Measurements from ENCODE around the gene MORF4L2. TPM values are rescaled to one million over a fixed set of nuclear protein-coding genes. Genes with fewer than 3 reads are reported as not detected.

Gene MORF4L2
- 806 and 914 TPM in 2 replicates for total RNA-seq (2014; rRNA removed; shearing (Covaris generic))

- H3K4me1 ChIP-seq (replicated peaks): no peaks in the 10 kb centered on the region
- H3K27ac ChIP-seq: peak within 1 kb of the TSS; percentile 97
- H3K4me3 ChIP-seq: peak within 1 kb of the TSS; percentile 68
- DNase-seq (ENCODE audit: low read depth in 1 of 2, low spot score in 2 of 2): peak; percentile 95 to 98
- no peaks in the 10 kb centered on the region for H3K27me3 ChIP-seq (replicated peaks)
- H3K9me3 ChIP-seq (replicated peaks): no peaks in the 10 kb centered on the region
- peaks cover 45% of the 10 kb centered on the region for H3K36me3 ChIP-seq
Observed at GRCh38 chrX:103686199-103687072, at the start of gene MORF4L2. TSS of gene MORF4L2 (minus strand) at chrX:103686699. CDS start at chrX:103677027, 9,672 bp downstream.

GRCh38 chrX:103734125-103734760 is 47.7 kb upstream of the MORF4L2 start:
- Histone ChIP-seq H3K36me3 (no peaks in the 10 kb centered on the region), H3K4me1 (replicated peaks) (no peaks in the 10 kb centered on the region), H3K9me3 (replicated peaks) (no peaks in the 10 kb centered on the region), H3K27me3 (replicated peaks) (no peaks in the 10 kb centered on the region), H3K4me3 (no peak overlapping the region), H3K27ac (no peak overlapping the region)
- no peak for DNase-seq (ENCODE audit: low read depth in 1 of 2, low spot score in 2 of 2)

GRCh38 chrX:103733017-103733416 is 46.5 kb upstream of the MORF4L2 start:
- DNase-seq (ENCODE audit: low read depth in 1 of 2, low spot score in 2 of 2): no peak
- Histone ChIP-seq H3K36me3 (no peaks in the 10 kb centered on the region), H3K27me3 (replicated peaks) (no peaks in the 10 kb centered on the region), H3K27ac (no peak overlapping the region), H3K4me3 (no peak overlapping the region), H3K9me3 (replicated peaks) (no peaks in the 10 kb centered on the region), H3K4me1 (replicated peaks) (no peaks in the 10 kb centered on the region)

GRCh38 chrX:103730796-103731493 is 44.4 kb upstream of the MORF4L2 start:
- Histone ChIP-seq H3K27me3 (replicated peaks) (no peaks in the 10 kb centered on the region), H3K27ac (no peak overlapping the region), H3K36me3 (no peaks in the 10 kb centered on the region), H3K9me3 (replicated peaks) (no peaks in the 10 kb centered on the region), H3K4me1 (replicated peaks) (no peaks in the 10 kb centered on the region), H3K4me3 (no peak overlapping the region)
- DNase-seq (ENCODE audit: low read depth in 1 of 2, low spot score in 2 of 2): no peak

- Histone ChIP-seq H3K9me3 (replicated peaks) (no peaks in the 10 kb centered on the region), H3K4me1 (replicated peaks) (no peaks in the 10 kb centered on the region), H3K4me3 (no peak overlapping the region), H3K27ac (no peak overlapping the region), H3K36me3 (no peaks in the 10 kb centered on the region), H3K27me3 (replicated peaks) (no peaks in the 10 kb centered on the region)
- DNase-seq (ENCODE audit: low read depth in 1 of 2, low spot score in 2 of 2): no peak
Observed at GRCh38 chrX:103730147-103730795, 43.8 kb upstream of the MORF4L2 start.

GRCh38 chrX:103729015-103729414 is 42.5 kb upstream of the MORF4L2 start:
- H3K4me1 ChIP-seq (replicated peaks): no peaks in the 10 kb centered on the region
- no peak overlapping the region for H3K4me3 ChIP-seq
- no peak for DNase-seq (ENCODE audit: low read depth in 1 of 2, low spot score in 2 of 2)
- H3K27me3 ChIP-seq (replicated peaks): no peaks in the 10 kb centered on the region
- no peaks in the 10 kb centered on the region for H3K9me3 ChIP-seq (replicated peaks)
- H3K27ac ChIP-seq: no peak overlapping the region
- H3K36me3 ChIP-seq: no peaks in the 10 kb centered on the region

GRCh38 chrX:103727115-103727514 is 40.6 kb upstream of the MORF4L2 start:
- Histone ChIP-seq H3K36me3 (no peaks in the 10 kb centered on the region), H3K27ac (no peak overlapping the region), H3K4me1 (replicated peaks) (no peaks in the 10 kb centered on the region), H3K4me3 (no peak overlapping the region), H3K9me3 (replicated peaks) (no peaks in the 10 kb centered on the region), H3K27me3 (replicated peaks) (no peaks in the 10 kb centered on the region)
- no peak for DNase-seq (ENCODE audit: low read depth in 1 of 2, low spot score in 2 of 2)

- H3K4me3 ChIP-seq: no peak overlapping the region
- H3K27ac ChIP-seq: no peak overlapping the region
- no peaks in the 10 kb centered on the region for H3K27me3 ChIP-seq (replicated peaks)
- no peaks in the 10 kb centered on the region for H3K9me3 ChIP-seq (replicated peaks)
- DNase-seq (ENCODE audit: low read depth in 1 of 2, low spot score in 2 of 2): no peak
- no peaks in the 10 kb centered on the region for H3K36me3 ChIP-seq
- H3K4me1 ChIP-seq (replicated peaks): no peaks in the 10 kb centered on the region
Observed at GRCh38 chrX:103726477-103726876, 40.0 kb upstream of the MORF4L2 start.

- Histone ChIP-seq H3K36me3 (no peaks in the 10 kb centered on the region), H3K4me3 (no peak overlapping the region), H3K27me3 (replicated peaks) (no peaks in the 10 kb centered on the region), H3K4me1 (replicated peaks) (no peaks in the 10 kb centered on the region), H3K9me3 (replicated peaks) (no peaks in the 10 kb centered on the region), H3K27ac (no peak overlapping the region)
- DNase-seq (ENCODE audit: low read depth in 1 of 2, low spot score in 2 of 2): no peak
Observed at GRCh38 chrX:103722505-103722904, 36.0 kb upstream of the MORF4L2 start.

- Histone ChIP-seq H3K4me1 (replicated peaks) (no peaks in the 10 kb centered on the region), H3K9me3 (replicated peaks) (no peaks in the 10 kb centered on the region), H3K27me3 (replicated peaks) (no peaks in the 10 kb centered on the region), H3K27ac (no peak overlapping the region), H3K4me3 (no peak overlapping the region), H3K36me3 (no peaks in the 10 kb centered on the region)
- no peak for DNase-seq (ENCODE audit: low read depth in 1 of 2, low spot score in 2 of 2)
Observed at GRCh38 chrX:103718120-103718519, 31.6 kb upstream of the MORF4L2 start.

GRCh38 chrX:103716962-103717361 is 30.5 kb upstream of the MORF4L2 start:
- Histone ChIP-seq H3K27me3 (replicated peaks) (no peaks in the 10 kb centered on the region), H3K9me3 (replicated peaks) (no peaks in the 10 kb centered on the region), H3K27ac (no peak overlapping the region), H3K4me3 (no peak overlapping the region), H3K36me3 (no peaks in the 10 kb centered on the region), H3K4me1 (replicated peaks) (no peaks in the 10 kb centered on the region)
- DNase-seq (ENCODE audit: low read depth in 1 of 2, low spot score in 2 of 2): no peak

GRCh38 chrX:103710609-103711008 is 24.1 kb upstream of the MORF4L2 start, which contains the start of gene TMEM31:
TSS of gene TMEM31 (plus strand) at chrX:103710909. CDS start at chrX:103712259, 1,350 bp downstream.
- H3K27ac ChIP-seq: no peak within 1 kb of the TSS
- H3K36me3 ChIP-seq: no peaks in the 10 kb centered on the region
- no peaks in the 10 kb centered on the region for H3K27me3 ChIP-seq (replicated peaks)
- DNase-seq (ENCODE audit: low read depth in 1 of 2, low spot score in 2 of 2): no peak
- H3K9me3 ChIP-seq (replicated peaks): no peaks in the 10 kb centered on the region
- H3K4me3 ChIP-seq: no peak within 1 kb of the TSS
- no peaks in the 10 kb centered on the region for H3K4me1 ChIP-seq (replicated peaks)

- Histone ChIP-seq H3K9me3 (replicated peaks) (no peaks in the 10 kb centered on the region), H3K4me1 (replicated peaks) (no peaks in the 10 kb centered on the region), H3K27ac (no peak overlapping the region), H3K36me3 (no peaks in the 10 kb centered on the region), H3K27me3 (replicated peaks) (no peaks in the 10 kb centered on the region), H3K4me3 (no peak overlapping the region)
- no peak for DNase-seq (ENCODE audit: low read depth in 1 of 2, low spot score in 2 of 2)
Observed at GRCh38 chrX:103704863-103705262, 18.4 kb upstream of the MORF4L2 start.

All from SJSA1 (cell line).